ENCODE results near the gene CNTN2. TPM values are rescaled to one million over a fixed set of nuclear protein-coding genes. Genes with fewer than 3 reads are reported as not detected.

Gene CNTN2
- polyA plus RNA-seq, 1 donor (not counting 4 experiments of a cell fraction or from before 2014, with no cell fraction given): not detected

DNA sequence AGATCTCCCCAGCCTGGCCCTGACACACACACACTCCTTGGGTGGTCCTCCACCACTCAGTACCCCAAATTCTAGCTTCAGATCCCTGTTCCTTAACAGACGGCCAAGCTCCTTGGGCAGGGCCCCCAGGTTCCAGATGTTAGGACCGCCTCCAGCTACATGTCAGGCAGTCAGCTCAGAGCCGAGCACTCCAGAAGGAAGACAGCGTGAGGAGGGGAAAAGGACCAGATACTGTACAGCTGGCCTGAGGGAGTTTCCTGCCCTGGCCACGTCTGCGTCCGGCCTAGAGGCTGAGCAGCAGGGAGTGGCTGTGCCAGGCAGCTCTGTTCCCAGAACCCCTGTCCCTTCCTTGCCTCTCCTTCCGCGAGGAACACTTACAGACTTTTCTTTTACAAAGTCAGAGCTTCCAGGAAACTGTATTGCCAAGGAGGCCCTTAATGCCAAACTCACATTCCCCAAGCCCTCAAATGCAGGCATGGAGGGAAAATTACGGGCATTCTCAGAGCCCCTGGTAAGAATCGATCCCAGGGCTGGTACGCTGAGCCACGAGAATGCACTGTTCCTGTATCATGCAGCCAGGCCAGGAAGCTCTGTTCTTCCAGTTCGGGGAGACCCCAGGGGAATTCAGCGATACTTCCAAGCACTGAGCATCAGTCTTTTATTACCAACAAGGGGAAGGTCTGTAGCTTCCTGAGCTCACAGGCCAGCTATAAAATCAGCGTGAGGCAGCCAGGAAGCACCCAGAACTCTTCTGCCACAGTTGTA is 45.2 kb upstream of the CNTN2 start:
- no peak for DNase-seq (ENCODE audit: low read depth, low spot score)
- Histone ChIP-seq H3K4me3 (ENCODE audit: control insufficient read depth in 2 of 3, extremely low read depth in 1 of 3, insufficient read depth in 2 of 3, low read depth in 1 of 3, low read length in 3 of 3) (no peak overlapping the region), H3K9me1 (ENCODE audit: control insufficient read depth, extremely low read depth, insufficient read depth, low read length) (no peaks in the 10 kb centered on the region), H2AFZ (ENCODE audit: control insufficient read depth, low read length) (no peak overlapping the region), H3K4me2 (ENCODE audit: control insufficient read depth, extremely low read depth, insufficient read depth, low read depth, low read length) (no peak overlapping the region), H3K9me3 (ENCODE audit: control insufficient read depth, low read depth, low read length) (no peaks in the 10 kb centered on the region), H4K20me1 (ENCODE audit: control insufficient read depth, extremely low read depth, insufficient read depth, low read length) (no peaks in the 10 kb centered on the region), H3K4me1 (ENCODE audit: control insufficient read depth, extremely low read depth, insufficient read depth, low read length) (no peaks in the 10 kb centered on the region), H3K79me2 (ENCODE audit: control insufficient read depth, insufficient read depth, low read length) (no peaks in the 10 kb centered on the region), H3K27me3 (ENCODE audit: control insufficient read depth, extremely low read depth, insufficient read depth, low read length) (peaks cover 14% of the 10 kb centered on the region), H3K27ac (ENCODE audit: control insufficient read depth, insufficient read depth, low read length) (no peak overlapping the region), H3K36me3 (ENCODE audit: control insufficient read depth in 2 of 2, extremely low read depth in 1 of 2, insufficient read depth in 2 of 2, low read length in 2 of 2) (no peaks in the 10 kb centered on the region), H3K9ac (ENCODE audit: control insufficient read depth, extremely low read depth, insufficient read depth, low read length) (no peak overlapping the region)
- no peak for FAIRE-seq
- TF ChIP-seq, protein P1, sequence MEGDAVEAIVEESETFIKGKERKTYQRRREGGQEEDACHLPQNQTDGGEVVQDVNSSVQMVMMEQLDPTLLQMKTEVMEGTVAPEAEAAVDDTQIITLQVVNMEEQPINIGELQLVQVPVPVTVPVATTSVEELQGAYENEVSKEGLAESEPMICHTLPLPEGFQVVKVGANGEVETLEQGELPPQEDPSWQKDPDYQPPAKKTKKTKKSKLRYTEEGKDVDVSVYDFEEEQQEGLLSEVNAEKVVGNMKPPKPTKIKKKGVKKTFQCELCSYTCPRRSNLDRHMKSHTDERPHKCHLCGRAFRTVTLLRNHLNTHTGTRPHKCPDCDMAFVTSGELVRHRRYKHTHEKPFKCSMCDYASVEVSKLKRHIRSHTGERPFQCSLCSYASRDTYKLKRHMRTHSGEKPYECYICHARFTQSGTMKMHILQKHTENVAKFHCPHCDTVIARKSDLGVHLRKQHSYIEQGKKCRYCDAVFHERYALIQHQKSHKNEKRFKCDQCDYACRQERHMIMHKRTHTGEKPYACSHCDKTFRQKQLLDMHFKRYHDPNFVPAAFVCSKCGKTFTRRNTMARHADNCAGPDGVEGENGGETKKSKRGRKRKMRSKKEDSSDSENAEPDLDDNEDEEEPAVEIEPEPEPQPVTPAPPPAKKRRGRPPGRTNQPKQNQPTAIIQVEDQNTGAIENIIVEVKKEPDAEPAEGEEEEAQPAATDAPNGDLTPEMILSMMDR (optimal IDR thresholded peaks at IDR 0.05 in 1 of 3, IDR thresholded peaks at IDR 0.05 in 1 of 3, conservative IDR thresholded peaks at IDR 0.05 in 1 of 3; ENCODE audit: extremely low read depth in 1 of 3, insufficient read depth in 2 of 3, low read length in 3 of 3): no peak
- TF ChIP-seq EZH2 (IDR thresholded peaks at IDR 0.05; ENCODE audit: low read length): no peak
- dilution Hi-C loops (cut with MboI; ENCODE audit: extremely low pct_ligation_motif_present, low sequenced_read_pairs): no loop called here

DNA sequence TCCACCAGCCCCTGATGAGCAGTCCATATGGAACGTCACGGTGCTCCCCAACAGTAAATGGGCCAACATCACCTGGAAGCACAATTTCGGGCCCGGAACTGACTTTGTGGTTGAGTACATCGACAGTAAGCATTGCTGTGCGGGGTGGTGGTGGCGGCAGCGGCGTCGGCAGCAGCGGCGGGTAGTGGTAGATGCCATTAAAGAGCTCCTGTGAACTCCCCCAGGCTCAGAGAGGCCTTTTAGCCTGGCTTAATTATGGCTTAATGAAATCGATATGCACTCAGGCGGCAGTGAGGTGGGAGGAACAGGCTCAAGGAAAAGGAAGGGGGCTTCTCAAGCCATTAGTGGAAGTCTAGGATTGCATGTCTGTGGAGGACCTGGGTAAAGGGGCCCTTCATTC is 41.9 kb upstream of the CNTN2 start:
- no peak overlapping the region for H2AFZ ChIP-seq (ENCODE audit: control insufficient read depth, low read length)
- no peak overlapping the region for H3K9ac ChIP-seq (ENCODE audit: control insufficient read depth, extremely low read depth, insufficient read depth, low read length)
- no peak for TF ChIP-seq EZH2 (IDR thresholded peaks at IDR 0.05; ENCODE audit: low read length)
- TF ChIP-seq, protein P1 (optimal IDR thresholded peaks at IDR 0.05 in 1 of 3, IDR thresholded peaks at IDR 0.05 in 1 of 3, conservative IDR thresholded peaks at IDR 0.05 in 1 of 3; ENCODE audit: extremely low read depth in 1 of 3, insufficient read depth in 2 of 3, low read length in 3 of 3): no peak
- H3K36me3 ChIP-seq (ENCODE audit: control insufficient read depth in 2 of 2, extremely low read depth in 1 of 2, insufficient read depth in 2 of 2, low read length in 2 of 2): no peaks in the 10 kb centered on the region
- dilution Hi-C loops (cut with MboI; ENCODE audit: extremely low pct_ligation_motif_present, low sequenced_read_pairs): no loop called here
- no peak overlapping the region for H3K27ac ChIP-seq (ENCODE audit: control insufficient read depth, insufficient read depth, low read length)
- peaks cover 38% of the 10 kb centered on the region for H3K27me3 ChIP-seq (ENCODE audit: control insufficient read depth, extremely low read depth, insufficient read depth, low read length)
- H4K20me1 ChIP-seq (ENCODE audit: control insufficient read depth, extremely low read depth, insufficient read depth, low read length): no peaks in the 10 kb centered on the region
- no peaks in the 10 kb centered on the region for H3K79me2 ChIP-seq (ENCODE audit: control insufficient read depth, insufficient read depth, low read length)
- no peak for FAIRE-seq
- H3K9me3 ChIP-seq (ENCODE audit: control insufficient read depth, low read depth, low read length): no peaks in the 10 kb centered on the region
- H3K4me3 ChIP-seq (ENCODE audit: control insufficient read depth in 2 of 3, extremely low read depth in 1 of 3, insufficient read depth in 2 of 3, low read depth in 1 of 3, low read length in 3 of 3): no peak overlapping the region
- H3K9me1 ChIP-seq (ENCODE audit: control insufficient read depth, extremely low read depth, insufficient read depth, low read length): no peaks in the 10 kb centered on the region
- no peaks in the 10 kb centered on the region for H3K4me1 ChIP-seq (ENCODE audit: control insufficient read depth, extremely low read depth, insufficient read depth, low read length)
- DNase-seq (ENCODE audit: low read depth, low spot score): no peak
- no peak overlapping the region for H3K4me2 ChIP-seq (ENCODE audit: control insufficient read depth, extremely low read depth, insufficient read depth, low read depth, low read length)
